Stimulated activated CD4-positive, alpha-beta T cell treated with anti-CD3 and anti-CD28 coated beads, Interleukin-15, amount 100 ng/mL, for 24 hours (primary cell): ENCODE measurements around the gene APOA1.

ENCODE experiments used
- DNase-seq: peaks from one replicate; pipeline ENCODE4 v3.0.0-alpha.2; 2020

Gene APOA1

GRCh38 chr11:116786966-116787365 lies 50.5 kb downstream of the APOA1 start:
- no peak for DNase-seq

GRCh38 chr11:116786326-116786725 lies 51.1 kb downstream of the APOA1 start:
- no peak for DNase-seq
